ENCODE measurements around the gene NMNAT2.

- TF ChIP-seq EZH2phosphoT487 (IDR thresholded peaks at IDR 0.05; ENCODE audit: insufficient read depth, low read depth) (no peak), EZH2 (IDR thresholded peaks at IDR 0.05; ENCODE audit: insufficient read depth, poor library complexity, severe bottlenecking) (no peak)
These were observed 136.6 kb downstream of the NMNAT2 start for GRCh38 chr1:183281553-183282091.

All from GM23248 (cell line).